Measurements from ENCODE around the gene HNRNPLL.
"Not testable (repeated sequence)": the region's sequence is repeated elsewhere in the genome, so short reads cannot be mapped to it uniquely, and the experiment has no call there.

HNRNPLL gene

DNA sequence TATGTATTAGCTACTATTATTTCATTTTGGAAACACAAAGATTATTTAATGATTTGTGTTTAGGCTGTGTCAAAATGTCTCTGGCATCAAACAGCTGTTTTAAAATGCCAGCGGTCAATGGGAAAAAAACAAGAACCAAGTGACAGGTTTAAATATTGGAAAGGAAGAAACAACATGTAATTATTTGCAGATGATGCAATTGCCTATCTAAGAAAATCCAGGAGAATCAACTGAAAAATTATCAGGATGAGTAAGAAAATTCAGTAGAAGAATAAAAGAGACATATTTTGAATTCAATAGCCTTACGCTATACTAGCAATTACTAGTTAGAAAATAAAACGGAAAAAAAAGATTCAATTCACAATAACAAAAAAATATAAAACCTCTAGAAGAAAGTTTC, 51.6 kb downstream of the HNRNPLL start:
- FAIRE-seq, result no peak

DNA sequence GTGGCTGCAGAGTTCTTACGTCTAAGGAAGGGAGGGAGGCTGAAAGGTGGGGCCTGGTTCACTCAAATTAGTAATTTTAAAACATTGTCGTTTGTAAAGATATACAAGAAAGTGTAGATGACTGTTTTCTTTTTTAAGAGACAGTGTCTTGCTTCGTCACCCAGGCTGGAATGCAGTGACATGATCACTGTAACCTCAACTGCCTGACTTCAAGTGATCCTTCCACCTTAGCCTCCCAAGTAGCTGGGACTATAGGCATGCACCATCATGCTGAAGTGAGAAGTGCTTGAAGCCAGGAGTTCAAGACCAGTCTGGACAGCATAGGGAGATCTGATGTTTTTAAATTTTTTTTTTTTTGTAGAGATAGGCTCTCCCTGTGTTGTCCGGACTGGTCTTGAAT, 52.9 kb downstream of the HNRNPLL start:
- no peak for FAIRE-seq

DNA sequence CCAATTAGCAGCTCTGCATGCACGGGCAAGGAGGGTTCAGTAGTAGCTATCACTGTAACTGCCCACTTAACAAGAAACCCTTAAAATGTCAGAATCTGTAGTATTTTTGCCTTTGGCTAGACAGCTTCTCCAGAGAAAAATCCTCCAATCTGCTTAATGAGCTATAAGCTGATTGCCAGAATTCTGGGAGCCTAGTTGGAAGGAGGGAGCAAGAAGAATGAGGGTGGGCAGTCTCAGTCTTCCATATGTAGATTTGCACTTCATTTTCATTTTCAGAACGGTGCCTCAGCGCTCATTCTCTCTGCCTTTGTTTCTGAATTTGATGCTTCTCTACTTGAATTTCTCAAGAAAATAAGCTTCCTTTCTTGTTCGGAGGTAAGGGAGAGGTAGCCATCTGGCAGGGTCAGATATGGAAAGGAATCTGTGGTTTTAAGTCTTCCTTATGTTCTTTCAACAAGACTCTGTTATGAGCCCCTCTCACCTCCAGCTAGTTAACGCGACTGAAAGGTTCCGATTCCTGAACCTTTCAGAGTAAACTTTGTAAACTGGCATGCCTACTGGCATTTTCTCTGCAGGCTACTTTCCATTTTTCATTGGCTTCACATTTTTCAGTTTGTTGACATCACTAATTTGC, 53.5 kb downstream of the HNRNPLL start:
- no peak for FAIRE-seq

DNA sequence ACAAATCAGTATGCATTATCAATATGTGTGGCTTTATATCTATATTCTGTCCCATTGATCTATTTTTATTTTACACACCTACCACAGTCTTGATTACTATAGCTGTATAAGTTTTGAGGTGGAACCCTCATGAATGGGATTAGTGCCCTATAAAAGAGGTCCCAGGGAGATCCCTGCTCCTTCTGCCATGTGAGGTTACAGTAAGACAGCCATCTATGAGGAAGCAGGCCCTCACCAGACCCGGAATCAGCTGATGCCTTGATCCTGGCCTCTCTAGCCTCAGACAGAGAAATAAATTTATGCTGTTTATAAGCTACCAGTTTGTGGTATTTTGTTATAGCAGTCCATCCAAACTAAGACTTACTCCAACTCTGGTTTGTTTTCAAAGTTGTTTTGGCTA, 54.9 kb downstream of the HNRNPLL start:
- FAIRE-seq, result no peak

DNA sequence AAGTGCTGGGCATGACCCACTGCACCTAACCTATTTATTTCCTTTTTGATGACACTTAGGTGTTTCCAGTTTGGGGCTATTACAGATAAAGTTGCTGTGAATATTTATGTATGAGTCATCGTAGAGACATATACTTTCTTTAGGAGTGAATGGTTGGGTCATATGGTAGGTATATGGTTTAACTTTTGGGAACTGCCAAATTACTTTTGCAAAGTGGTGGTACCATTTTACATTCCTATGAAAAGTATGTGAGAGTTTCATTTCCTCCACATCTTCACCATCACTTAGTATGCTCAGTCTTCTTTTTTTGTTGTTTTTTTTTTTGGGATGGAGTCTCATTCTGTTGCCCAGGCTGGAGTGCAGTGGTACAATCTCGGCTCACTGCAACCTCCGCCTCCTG, 56.1 kb downstream of the HNRNPLL start:
- no peak for FAIRE-seq

DNA sequence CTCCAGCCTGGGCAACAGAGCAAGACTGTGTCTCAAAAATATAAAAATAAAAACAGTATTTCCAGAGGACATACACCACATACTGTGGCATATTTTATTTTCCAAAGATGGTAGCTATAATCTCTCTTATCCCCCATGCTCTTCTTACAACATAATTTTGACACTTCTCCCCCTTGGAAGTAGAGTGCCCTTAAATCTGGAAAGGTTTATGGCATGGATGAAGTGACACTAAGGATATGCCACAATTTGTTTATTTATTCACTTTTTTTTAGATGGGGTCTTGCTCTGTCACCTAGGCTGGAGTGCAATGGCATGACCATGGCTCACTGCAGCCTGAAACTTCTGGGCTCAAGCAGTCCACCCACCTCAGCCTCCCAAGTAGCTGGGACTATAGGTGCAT, 56.7 kb downstream of the HNRNPLL start:
- FAIRE-seq, result no peak

DNA sequence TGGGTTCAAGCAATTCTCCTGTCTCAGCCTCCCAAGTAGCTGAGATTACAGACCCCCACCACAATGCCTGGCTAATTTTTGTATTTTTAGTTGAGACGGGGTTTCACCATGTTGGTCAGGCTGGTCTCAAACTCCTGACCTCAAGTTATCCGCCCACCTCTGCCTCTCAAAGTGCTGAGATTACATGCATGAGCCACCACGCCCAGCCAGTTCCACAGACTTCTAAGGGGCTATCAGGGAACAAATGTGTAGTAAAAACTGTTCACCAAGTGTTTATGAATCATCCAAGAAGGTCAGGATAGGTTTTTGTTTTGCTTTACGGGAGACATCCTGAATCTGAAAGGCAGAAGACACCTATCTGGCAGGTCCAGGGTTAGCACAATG, 60.5 kb downstream of the HNRNPLL start:
- not testable (repeated sequence) for FAIRE-seq

DNA sequence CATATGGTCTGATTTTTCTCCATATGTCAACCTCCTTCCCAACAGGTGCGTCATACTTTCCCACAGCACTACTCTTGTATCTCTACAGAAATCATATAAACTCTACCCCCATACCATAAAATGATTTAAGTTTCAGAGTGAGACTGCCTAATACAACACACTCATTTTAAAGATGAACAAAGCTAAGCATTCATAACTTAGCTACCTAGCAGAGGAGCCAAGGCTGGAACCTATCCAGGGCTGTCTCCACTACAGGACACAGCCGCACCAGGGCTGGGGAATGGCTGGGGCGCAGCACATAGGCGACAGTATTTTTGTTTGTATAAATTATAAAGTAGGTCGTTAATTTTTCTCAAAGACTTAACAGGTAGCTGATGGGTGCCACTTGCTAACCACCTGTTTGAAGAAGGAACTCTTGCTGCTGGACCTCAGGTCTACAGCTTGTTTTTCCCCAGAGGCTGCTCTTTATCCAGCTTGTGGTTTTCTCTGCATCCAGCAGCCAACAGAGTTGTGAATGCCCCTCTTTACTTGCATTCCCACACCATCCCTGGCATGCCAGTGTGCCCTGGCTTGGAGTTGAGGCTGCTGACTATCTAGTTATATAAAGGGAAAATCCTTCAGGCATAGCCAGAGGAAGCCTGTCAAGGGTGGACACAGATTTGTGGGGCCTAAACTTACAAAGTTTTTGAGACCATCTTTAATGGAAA, 62.0 kb downstream of the HNRNPLL start:
- no peak for FAIRE-seq

DNA sequence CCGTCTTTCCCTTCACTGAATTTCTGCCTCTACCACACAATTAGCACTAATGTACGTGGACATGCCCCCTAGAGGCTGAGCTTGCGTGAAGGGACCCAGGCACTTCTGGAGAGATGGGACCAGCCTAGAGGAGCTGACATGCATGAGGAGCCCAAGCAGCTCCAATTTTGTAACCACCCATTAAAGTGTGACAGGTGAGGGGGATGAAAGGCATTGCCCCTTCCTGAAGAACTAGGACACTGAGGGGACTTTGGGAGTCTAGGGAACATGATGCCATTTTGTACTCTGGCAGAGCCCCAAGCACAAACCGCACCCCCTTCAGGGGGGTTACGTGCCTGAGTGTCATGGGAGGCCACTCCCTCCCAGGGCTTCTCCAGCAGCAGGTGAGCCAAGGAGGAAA, 63.6 kb downstream of the HNRNPLL start:
- no peak for FAIRE-seq

DNA sequence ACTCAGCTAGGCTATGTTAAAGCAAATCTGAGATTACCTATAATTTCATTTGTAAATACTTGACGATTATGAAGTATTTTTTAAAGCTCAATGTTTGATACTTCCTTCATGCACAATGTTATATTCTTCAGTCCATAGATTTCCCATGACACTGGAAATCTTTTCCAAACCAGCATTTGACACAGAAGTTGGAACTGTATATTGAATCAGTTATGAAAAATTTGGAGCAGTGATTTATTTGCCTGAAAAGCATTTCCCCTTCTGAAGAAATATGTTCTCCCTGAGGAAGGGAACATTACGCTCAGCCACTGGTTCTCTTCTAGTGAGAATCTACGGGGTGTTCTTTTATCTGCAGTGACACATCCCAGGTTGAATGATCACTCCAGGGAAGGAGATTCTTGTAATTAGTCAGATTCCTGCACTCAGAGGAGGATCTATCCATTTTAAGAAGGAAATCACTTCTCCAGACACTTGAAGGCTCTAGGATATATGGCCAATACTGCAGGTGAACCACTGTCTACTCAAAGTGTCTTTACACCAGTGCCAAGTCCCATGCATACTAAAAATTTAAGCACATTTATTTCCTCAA, 64.7 kb downstream of the HNRNPLL start:
- no peak for FAIRE-seq

DNA sequence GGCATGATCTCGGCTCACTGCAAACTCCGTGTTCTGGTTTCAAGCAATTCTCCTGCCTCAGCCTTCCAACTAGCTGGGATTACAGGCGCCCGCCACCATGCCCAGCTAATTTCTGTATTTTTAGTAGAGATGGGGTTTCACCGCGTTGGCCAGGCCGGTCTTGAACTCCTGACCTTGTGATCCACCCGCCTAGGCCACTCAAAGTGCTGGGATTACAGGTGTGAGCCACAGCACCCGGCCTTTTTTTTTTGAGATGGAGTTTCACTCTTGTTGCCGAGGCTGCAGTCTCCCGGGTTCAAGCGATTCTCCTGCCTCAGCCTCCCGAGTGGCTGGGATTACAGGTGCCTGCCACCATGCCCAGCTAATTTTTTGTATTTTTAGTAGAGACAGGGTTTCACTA, 65.4 kb downstream of the HNRNPLL start:
- FAIRE-seq, result not testable (repeated sequence)

DNA sequence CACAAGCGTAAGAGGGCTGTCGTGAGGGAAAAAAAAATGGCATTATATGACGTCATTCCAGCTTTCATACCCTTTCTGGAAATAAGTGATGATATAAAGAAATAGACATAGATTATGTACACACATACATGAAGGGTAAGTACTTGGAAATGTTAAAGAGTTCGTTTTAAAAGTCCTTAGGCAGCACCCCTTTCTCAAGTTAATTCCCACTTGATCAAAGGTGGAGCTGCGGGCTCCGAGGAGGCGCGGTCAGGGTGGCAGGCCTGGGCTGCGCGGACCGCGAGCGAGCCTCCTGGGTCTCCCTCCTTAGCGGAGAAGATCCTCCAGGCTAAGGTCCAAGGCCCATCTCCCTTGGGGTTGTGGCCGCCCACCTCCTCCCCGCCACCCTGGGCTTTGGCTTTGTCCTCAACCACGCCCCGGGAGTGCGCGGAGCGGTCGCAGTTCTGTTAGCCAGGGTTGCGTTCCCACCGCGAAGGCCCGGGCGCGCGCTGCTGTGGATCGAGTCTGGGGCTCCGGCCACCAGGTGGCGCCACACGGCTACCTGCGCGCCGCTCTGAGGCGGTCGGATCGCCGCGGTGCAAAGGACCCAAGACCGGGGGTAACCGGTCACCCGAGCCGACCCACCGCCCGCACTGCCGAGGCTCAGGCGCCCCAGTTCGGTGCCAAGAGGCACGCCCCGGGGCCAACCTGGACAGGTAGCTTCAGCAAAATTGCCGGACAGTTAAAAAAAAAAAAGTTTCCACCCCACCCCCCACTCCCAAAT, 66.8 kb downstream of the HNRNPLL start:
- FAIRE-seq, result no peak

DNA sequence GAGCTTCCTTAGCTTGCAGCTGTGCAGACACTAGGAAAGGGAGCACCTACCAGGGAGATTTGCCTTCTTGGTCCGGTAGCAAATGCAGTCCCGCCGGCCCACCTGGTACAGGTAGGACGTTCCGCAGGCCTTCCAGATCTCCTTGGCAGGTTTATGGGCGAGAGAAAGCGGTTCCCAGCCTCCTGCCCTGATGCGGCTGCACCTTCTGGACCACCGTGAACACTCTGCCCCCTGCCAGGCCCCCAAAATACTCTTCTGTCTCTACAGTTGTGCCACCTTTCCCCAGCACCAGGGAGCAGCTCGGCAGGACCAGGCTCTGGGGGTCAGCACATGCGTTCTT, 67.4 kb downstream of the HNRNPLL start:
- FAIRE-seq, result no peak

DNA sequence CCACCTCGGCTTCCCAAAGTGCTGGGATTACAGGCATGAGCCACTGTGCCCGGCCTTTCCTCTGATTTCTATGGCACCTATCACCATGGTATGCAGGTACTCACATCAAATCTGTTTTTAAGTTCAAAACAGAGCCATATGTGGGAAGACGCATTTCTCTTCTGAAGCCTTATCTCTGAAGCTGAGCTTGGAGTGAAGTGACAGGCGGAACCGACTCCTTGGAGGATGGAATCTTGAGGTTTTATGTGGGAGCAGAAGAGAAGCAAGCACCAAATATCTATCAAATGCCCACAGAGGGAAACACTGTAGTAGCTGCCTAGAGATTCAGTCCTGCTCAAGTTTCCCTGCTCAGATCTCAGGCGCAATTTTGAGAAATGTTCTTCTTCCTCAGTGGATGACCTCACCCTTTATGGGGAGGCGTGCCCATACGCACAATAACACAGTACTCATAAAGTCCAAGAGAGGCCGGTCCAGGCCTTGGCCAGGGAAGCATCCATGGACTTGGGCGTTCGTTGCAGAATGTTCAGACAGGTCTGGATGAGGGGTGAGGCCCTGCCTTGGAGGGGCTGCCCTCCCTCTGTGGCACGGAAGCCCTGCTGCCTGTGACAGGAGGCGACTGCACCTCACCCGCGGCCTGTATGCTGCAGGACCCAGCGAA, 67.9 kb downstream of the HNRNPLL start:
- no peak for FAIRE-seq

DNA sequence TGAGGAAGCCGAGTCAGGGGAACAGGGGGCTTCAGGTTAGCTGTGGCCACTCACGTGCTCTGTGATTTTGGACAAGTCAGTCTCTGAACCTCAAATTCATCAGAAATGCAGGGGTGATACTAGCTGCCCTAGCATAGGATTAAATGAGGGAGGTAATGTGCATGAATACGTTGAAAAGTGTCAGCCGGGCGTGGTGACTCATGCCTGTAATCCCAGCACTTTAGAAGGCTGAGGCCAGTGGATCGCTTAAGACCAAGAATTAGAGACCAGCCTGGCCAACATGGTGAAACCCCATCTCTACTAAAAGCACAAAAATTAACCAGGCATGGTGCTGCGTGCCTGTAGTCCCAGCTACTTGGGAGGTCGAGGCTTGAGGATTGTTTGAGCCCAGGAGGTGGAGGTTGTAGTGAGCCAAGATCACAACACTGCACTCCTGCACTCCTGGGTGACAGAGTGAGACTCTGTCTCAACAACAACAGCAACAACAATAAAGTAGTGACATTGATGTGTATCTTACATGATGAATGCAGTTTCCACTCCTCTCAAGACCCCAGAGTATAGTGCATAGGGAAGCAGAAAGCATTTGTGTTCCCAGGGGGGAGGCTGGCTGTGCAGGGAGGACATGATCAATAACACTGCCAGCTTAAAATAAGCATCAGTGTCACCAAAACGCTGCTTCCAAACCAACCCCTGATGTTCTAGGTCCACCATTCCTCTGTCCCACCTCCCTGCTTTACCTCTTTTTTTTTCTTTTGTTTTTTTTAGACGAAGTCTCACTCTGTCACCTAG, 68.8 kb downstream of the HNRNPLL start:
- no peak for FAIRE-seq

DNA sequence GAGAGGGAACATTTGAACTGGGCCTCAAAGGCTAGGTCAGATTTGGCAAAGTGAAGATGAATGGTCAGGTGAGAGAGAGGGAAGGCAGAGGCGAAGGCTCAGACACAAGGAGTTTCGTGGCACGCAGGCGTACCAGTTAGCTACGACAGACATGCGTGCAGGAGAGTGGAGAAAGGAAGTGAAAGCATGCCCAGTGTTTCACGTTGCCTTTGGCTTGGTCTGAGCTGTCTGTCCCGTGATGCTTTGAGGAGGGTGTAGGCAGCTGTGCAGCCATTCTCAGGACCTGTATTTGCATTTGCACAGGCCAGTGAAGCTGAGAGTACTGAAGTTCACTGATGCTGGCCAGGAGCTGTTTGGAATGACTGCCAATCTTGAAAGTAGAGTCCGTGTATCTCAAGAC, 69.5 kb downstream of the HNRNPLL start:
- no peak for FAIRE-seq

DNA sequence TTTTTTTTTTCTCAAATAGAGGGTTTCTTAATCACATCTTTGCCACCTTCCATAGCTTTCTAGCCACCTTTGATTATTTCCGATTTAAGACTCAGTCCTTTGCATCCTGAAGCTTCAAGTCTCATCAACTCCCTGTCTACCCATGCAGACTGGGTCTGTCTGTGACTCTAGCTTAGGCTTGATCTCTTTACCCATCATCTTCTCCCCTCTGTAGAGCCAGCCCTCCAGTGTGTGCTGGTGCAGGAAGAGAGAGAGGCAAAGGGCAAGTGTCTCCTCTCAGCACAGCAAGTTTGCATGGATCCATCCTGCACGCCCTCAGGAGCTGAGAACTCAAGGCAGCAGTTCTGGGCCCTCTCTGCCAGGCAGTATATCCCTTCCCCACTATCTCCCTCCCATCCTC, 70.4 kb downstream of the HNRNPLL start:
- no peak for FAIRE-seq

DNA sequence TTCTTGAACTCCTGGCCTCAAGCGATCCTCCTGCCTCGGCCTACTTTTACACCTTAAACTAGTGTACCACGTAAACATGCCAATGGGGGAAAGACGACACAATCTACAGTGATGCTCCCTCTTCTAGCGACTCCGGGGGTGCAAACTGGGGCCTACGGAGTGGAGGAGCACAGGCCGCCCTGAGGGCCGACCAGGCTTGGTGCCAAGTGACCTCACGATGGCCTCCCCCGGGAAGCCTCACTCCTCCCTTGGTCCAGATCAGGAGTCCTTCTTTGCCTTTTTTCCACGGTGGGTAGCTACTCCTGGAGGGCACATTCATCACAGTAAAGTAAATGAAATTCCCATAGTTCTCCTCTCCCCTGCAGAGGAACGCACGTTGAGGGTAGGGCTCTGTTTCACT, 73.5 kb downstream of the HNRNPLL start:
- no peak for FAIRE-seq

DNA sequence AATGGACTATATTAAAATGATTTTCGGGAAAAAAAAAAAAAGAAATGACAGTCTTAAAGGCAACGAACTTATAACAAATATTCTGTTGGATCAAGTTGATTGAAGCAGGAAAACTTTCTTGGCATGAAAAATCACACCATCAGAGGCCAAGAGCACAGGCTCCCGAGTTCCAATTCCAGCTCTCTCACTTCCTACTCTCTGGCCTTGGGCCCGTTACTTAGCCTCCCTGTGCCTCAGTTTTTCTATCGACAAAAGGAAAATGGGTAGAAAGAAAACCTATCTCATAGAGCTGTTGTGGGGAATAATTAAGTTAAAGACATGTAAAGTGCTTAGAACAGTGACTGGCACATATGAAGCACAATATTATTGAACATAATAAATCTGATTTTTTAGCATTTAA, 74.2 kb downstream of the HNRNPLL start:
- FAIRE-seq, result no peak

DNA sequence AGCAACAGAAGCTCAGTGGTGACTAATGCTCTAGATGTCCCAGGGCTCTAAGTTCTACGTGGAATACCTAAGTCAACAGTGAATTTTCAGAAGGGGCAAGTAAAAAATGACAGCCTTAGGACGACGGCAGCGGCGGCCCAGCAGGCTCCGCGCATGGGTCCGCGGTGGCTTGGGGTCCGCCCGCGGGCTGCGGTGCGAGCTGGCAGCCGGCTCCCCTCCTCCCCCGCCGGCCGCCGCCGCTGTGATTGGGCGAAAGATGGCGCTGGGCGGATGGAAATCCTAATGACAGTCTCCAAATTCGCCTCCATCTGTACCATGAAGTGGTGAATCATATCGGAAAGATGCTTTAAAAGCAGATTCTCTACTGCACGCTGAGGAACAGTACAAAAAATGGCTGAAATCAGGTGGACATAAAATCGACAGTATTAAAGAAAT, 74.7 kb downstream of the HNRNPLL start:
- FAIRE-seq, result no peak

DNA sequence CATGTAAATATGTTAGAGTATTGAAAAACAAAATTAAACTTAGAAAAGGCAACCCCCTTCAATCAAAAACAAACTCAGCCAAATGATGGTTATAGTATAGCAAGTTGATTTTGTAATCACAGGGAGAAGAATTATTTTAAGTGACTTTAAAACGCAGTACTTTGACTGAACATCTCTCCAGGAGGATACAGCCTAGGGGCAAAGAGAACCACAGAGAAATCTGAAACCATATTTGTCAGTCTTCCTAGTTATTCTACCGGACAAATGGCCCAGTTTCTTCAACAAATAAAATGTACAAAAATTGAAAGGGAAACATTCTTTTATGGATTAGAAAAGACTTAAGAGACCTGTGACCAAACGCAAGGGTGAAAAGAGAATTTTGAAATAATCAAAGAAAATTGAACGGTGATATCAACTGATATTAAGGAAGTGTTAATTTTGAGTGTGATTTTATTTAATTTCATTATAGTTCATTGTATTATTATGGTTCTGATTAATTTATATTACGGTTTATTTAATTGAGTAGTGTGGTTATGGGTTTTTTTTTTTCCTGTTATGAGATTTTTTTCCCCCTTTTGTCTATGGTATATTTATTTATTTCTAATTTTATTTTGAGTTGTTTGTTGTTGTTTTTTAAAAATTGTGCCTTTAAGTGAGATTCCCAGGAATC, 75.3 kb downstream of the HNRNPLL start:
- peak; percentile 62 for FAIRE-seq

DNA sequence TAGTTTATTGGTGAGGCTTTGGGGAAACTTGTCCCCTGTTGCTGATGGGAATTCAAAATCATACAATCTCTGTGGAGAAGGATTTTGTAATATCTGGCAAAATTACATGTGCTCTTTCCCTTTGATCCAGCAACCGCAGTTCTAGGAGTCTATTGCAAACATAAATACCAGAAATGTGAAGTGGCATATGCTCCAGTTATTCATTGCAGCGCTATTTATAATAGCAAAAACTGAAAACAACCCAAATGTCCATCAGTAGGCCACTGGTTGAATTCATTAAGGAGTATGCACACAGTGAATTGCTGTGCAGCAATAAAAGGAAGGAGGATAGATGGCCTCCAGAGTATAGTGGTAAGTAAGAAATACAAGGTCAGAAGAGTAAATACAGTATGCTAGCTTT, 76.5 kb downstream of the HNRNPLL start:
- no peak for FAIRE-seq
